Measurements from ENCODE around the gene ERFE.

ERFE gene

GRCh38 chr2:238155051-238155760 is 3.6 kb upstream of the ERFE start:
- no peak for DNase-seq (ENCODE audit: low read depth in 2 of 2)

- no peak for DNase-seq (ENCODE audit: low read depth in 2 of 2)
Observed at GRCh38 chr2:238155761-238156694, 2.7 kb upstream of the ERFE start.

- no peak for DNase-seq (ENCODE audit: low read depth in 2 of 2)
Observed at GRCh38 chr2:238157506-238158017, 1.2 kb upstream of the ERFE start.

GRCh38 chr2:238158018-238158508 is 707 bp upstream of the ERFE start:
- no peak for DNase-seq (ENCODE audit: low read depth in 2 of 2)

GRCh38 chr2:238159071-238159539 is 335 bp downstream of the ERFE start:
- no peak for DNase-seq (ENCODE audit: low read depth in 2 of 2)

GRCh38 chr2:238159661-238160205 is 963 bp downstream of the ERFE start:
- DNase-seq (ENCODE audit: low read depth in 2 of 2), result no peak

- DNase-seq (ENCODE audit: low read depth in 2 of 2), result no peak
Observed at GRCh38 chr2:238160206-238161129, 1.7 kb downstream of the ERFE start.

GRCh38 chr2:238161291-238162051 is 2.7 kb downstream of the ERFE start:
- DNase-seq (ENCODE audit: low read depth in 2 of 2), result no peak

GRCh38 chr2:238162251-238162845 is 3.6 kb downstream of the ERFE start:
- DNase-seq (ENCODE audit: low read depth in 2 of 2), result no peak

GRCh38 chr2:238162846-238163441 is 4.2 kb downstream of the ERFE start:
- no peak for DNase-seq (ENCODE audit: low read depth in 2 of 2)

- no peak for DNase-seq (ENCODE audit: low read depth in 2 of 2)
Observed at GRCh38 chr2:238163481-238164198, 4.9 kb downstream of the ERFE start.

- no peak for DNase-seq (ENCODE audit: low read depth in 2 of 2)
Observed at GRCh38 chr2:238164906-238165287, 6.1 kb downstream of the ERFE start.

GRCh38 chr2:238165288-238165921 is 6.6 kb downstream of the ERFE start:
- DNase-seq (ENCODE audit: low read depth in 2 of 2), result no peak

- DNase-seq (ENCODE audit: low read depth in 2 of 2), result no peak
Observed at GRCh38 chr2:238166391-238167343, 7.9 kb downstream of the ERFE start.

GRCh38 chr2:238167344-238167715 is 8.6 kb downstream of the ERFE start:
- no peak for DNase-seq (ENCODE audit: low read depth in 2 of 2)

GRCh38 chr2:238167761-238168160 is 9.0 kb downstream of the ERFE start:
- no peak for DNase-seq (ENCODE audit: low read depth in 2 of 2)
